Mesendoderm (in vitro differentiated cells): ENCODE measurements around the gene LTK.

Source experiments
- DNase-seq: peaks from one replicate; pipeline ENCODE4 v3.0.0; 2013
- H2AK5ac ChIP-seq: 2 replicates; pipeline ENCODE4 v1.6.1; 2013; ENCODE audit warnings: low read length, inconsistent platforms
- H2BK120ac ChIP-seq: 2 replicates; pipeline ENCODE4 v1.6.1; 2013; ENCODE audit warnings: low read depth, mild to moderate bottlenecking, low read length, moderate library complexity, mixed read lengths
- H2BK15ac ChIP-seq: replicated peaks from 2 replicates; pipeline ENCODE4 v1.6.1; 2013; ENCODE audit warnings: low read depth, mild to moderate bottlenecking, moderate library complexity
- H2BK5ac ChIP-seq: 2 replicates; pipeline ENCODE4 v1.6.1; 2013; ENCODE audit warnings: low read length, inconsistent platforms
- H3K18ac ChIP-seq: 2 replicates; pipeline ENCODE4 v1.6.1; 2013; ENCODE audit warnings: mild to moderate bottlenecking, low read length, mixed read lengths
- H3K23ac ChIP-seq: one replicate; pipeline ENCODE4 v1.6.1; 2013; ENCODE audit warnings: low read length
- H3K27ac ChIP-seq: 2 replicates; pipeline ENCODE4 v1.5.1; 2013; ENCODE audit warnings: low read depth, mild to moderate bottlenecking, inconsistent platforms, low read length, moderate library complexity
- H3K27me3 ChIP-seq: 2 replicates; pipeline ENCODE4 v1.6.1; 2013; ENCODE audit warnings: low read length, control low read depth, mild to moderate bottlenecking, inconsistent platforms; ENCODE audit not compliant: insufficient read depth, poor library complexity
- H3K36me3 ChIP-seq: 2 replicates; pipeline ENCODE4 v1.6.1; 2013; ENCODE audit warnings: low read length, inconsistent platforms; ENCODE audit not compliant: control insufficient read depth, insufficient read depth
- H3K4ac ChIP-seq: one replicate; pipeline ENCODE4 v1.6.1; 2013; ENCODE audit warnings: low read depth, mild to moderate bottlenecking, low read length, moderate library complexity
- H3K4me1 ChIP-seq: 2 replicates; pipeline ENCODE4 v1.6.1; 2013; ENCODE audit warnings: low read depth, low read length, inconsistent platforms; ENCODE audit not compliant: control insufficient read depth
- H3K4me2 ChIP-seq: 2 replicates; pipeline ENCODE4 v1.6.1; 2013; ENCODE audit warnings: low read length
- H3K4me3 ChIP-seq: 2 replicates; pipeline ENCODE4 v1.5.1; 2013; ENCODE audit warnings: mild to moderate bottlenecking, low read length
- H3K56ac ChIP-seq: one replicate; pipeline ENCODE4 v1.6.1; 2013; ENCODE audit warnings: low read length
- H3K79me1 ChIP-seq: 2 replicates; pipeline ENCODE4 v1.6.1; 2013; ENCODE audit warnings: low read length, inconsistent platforms
- H3K79me2 ChIP-seq: 2 replicates; pipeline ENCODE4 v1.6.1; 2013; ENCODE audit warnings: mild to moderate bottlenecking, low read length; ENCODE audit not compliant: control insufficient read depth, insufficient read depth
- H3K9ac ChIP-seq: 2 replicates; pipeline ENCODE4 v1.6.1; 2013; ENCODE audit warnings: low read length, inconsistent platforms
- H4K5ac ChIP-seq: one replicate; pipeline ENCODE4 v1.6.1; 2013; ENCODE audit warnings: low read length
- H4K8ac ChIP-seq: one replicate; pipeline ENCODE4 v1.6.1; 2013; ENCODE audit warnings: low read depth, mild to moderate bottlenecking, control low read depth, low read length, moderate library complexity
- WGBS: extraction: QIAGEN DNeasy Blood & Tissue Kit; methylation state at CpG from one replicate; pipeline ENCODE4 v1.1.7; 2013; ENCODE audit warnings: low lambda C conversion rate, missing lambda C conversion rate; ENCODE audit not compliant: insufficient coverage; ENCODE audit errors: extremely low coverage; 5-methylcytosine and 5-hydroxymethylcytosine counted together

LTK gene

DNA sequence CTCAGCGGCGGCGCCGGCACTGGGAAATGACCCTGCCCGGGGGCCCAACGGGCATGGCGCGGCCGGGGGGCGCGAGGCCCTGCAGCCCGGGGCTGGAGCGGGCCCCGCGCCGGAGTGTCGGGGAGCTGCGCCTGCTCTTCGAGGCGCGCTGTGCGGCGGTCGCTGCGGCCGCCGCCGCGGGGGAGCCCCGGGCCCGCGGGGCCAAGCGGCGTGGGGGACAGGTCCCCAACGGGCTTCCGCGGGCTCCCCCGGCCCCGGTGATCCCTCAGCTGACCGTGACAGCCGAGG, 19.8 kb downstream of the LTK start:
- no peak overlapping the region for H3K27ac ChIP-seq

GRCh38 chr15:41493205-41493901, 20.3 kb downstream of the LTK start, which contains the start of gene ITPKA:
TSS of gene ITPKA (plus strand) at chr15:41493874. CDS start at chr15:41493928, 54 bp downstream.
- DNase-seq, result peak; percentile 71

More for the DNA sequence above, 19.8 kb downstream of the LTK start:
- Histone ChIP-seq H3K9ac (no peak overlapping the region), H3K18ac (no peak overlapping the region), H2BK120ac (no peak overlapping the region), H3K4ac (no peak overlapping the region), H3K4me1 (peaks cover 4% of the 10 kb centered on the region), H3K79me1 (no peaks in the 10 kb centered on the region), H3K23ac (no peak overlapping the region), H3K4me2 (peak overlapping the region; percentile 11), H2BK5ac (no peak overlapping the region), H4K8ac (no peak overlapping the region), H3K79me2 (no peaks in the 10 kb centered on the region), H3K56ac (no peak overlapping the region), H2AK5ac (no peak overlapping the region), H3K4me3 (no peak overlapping the region), H2BK15ac (no peak overlapping the region), H3K36me3 (no peaks in the 10 kb centered on the region), H4K5ac (no peak overlapping the region), H3K27me3 (peaks cover 48% of the 10 kb centered on the region)
- no peak for DNase-seq
- no CpG with 5 or more reads among the region's 41 CpGs for WGBS

GRCh38 chr15:41492597-41493204, 20.9 kb downstream of the LTK start:
- Histone ChIP-seq H3K27me3 (peaks cover 41% of the 10 kb centered on the region), H3K4me3 (no peak overlapping the region)
- WGBS, result no CpG with 5 or more reads among the region's 15 CpGs

More at GRCh38 chr15:41493205-41493901, 20.3 kb downstream of the LTK start, which contains the start of gene ITPKA:
- H3K23ac ChIP-seq, result peak within 1 kb of the TSS; percentile 45
- H2BK15ac ChIP-seq, result no peak within 1 kb of the TSS
- H2AK5ac ChIP-seq, result no peak within 1 kb of the TSS
- peak within 1 kb of the TSS; percentile 94 for H3K4me2 ChIP-seq
- H3K27me3 ChIP-seq, result peaks cover 43% of the 10 kb centered on the region
- H3K27ac ChIP-seq, result no peak within 1 kb of the TSS
- no peaks in the 10 kb centered on the region for H3K36me3 ChIP-seq
- no peak within 1 kb of the TSS for H2BK5ac ChIP-seq
- H3K79me2 ChIP-seq, result no peaks in the 10 kb centered on the region
- peak within 1 kb of the TSS; percentile 42 for H3K4me3 ChIP-seq
- no peak within 1 kb of the TSS for H4K8ac ChIP-seq
- no peak within 1 kb of the TSS for H3K4ac ChIP-seq
- no peaks in the 10 kb centered on the region for H3K79me1 ChIP-seq
- peaks cover 4% of the 10 kb centered on the region for H3K4me1 ChIP-seq
- peak within 1 kb of the TSS; percentile 65 for H3K9ac ChIP-seq
- no peak within 1 kb of the TSS for H2BK120ac ChIP-seq
- no peak within 1 kb of the TSS for H4K5ac ChIP-seq
- H3K18ac ChIP-seq, result no peak within 1 kb of the TSS
- whole genome bisulfite sequencing, result no CpG with 5 or more reads among the region's 60 CpGs
- H3K56ac ChIP-seq, result peak within 1 kb of the TSS; percentile 80

GRCh38 chr15:41491889-41492288, 21.7 kb downstream of the LTK start:
- Histone ChIP-seq H2AK5ac (no peak overlapping the region), H3K56ac (no peak overlapping the region), H3K27me3 (peaks cover 36% of the 10 kb centered on the region), H3K79me1 (no peaks in the 10 kb centered on the region), H3K36me3 (no peaks in the 10 kb centered on the region), H2BK5ac (no peak overlapping the region), H3K4me3 (no peak overlapping the region), H3K18ac (no peak overlapping the region), H3K4me1 (peaks cover 4% of the 10 kb centered on the region), H3K79me2 (no peaks in the 10 kb centered on the region), H2BK15ac (no peak overlapping the region), H2BK120ac (no peak overlapping the region), H3K27ac (no peak overlapping the region), H3K9ac (no peak overlapping the region), H3K4ac (no peak overlapping the region), H3K4me2 (no peak overlapping the region), H3K23ac (no peak overlapping the region), H4K5ac (no peak overlapping the region), H4K8ac (no peak overlapping the region)
- WGBS, result no CpG with 5 or more reads among the region's 4 CpGs
- DNase-seq, result no peak

More at GRCh38 chr15:41492597-41493204, 20.9 kb downstream of the LTK start:
- peak overlapping the region; percentile 20 for H3K9ac ChIP-seq
- H2AK5ac ChIP-seq, result no peak overlapping the region
- no peak for DNase-seq
- H3K18ac ChIP-seq, result no peak overlapping the region
- no peak overlapping the region for H4K8ac ChIP-seq
- H3K4me2 ChIP-seq, result peak overlapping the region; percentile 94
- peak overlapping the region; percentile 42 for H3K56ac ChIP-seq
- no peaks in the 10 kb centered on the region for H3K79me2 ChIP-seq
- H3K23ac ChIP-seq, result peak overlapping the region; percentile 45
- H4K5ac ChIP-seq, result no peak overlapping the region
- no peaks in the 10 kb centered on the region for H3K36me3 ChIP-seq
- H3K4me1 ChIP-seq, result peaks cover 4% of the 10 kb centered on the region
- H2BK5ac ChIP-seq, result no peak overlapping the region
- no peak overlapping the region for H3K27ac ChIP-seq
- no peak overlapping the region for H2BK120ac ChIP-seq
- H2BK15ac ChIP-seq, result no peak overlapping the region
- H3K4ac ChIP-seq, result no peak overlapping the region
- H3K79me1 ChIP-seq, result no peaks in the 10 kb centered on the region

GRCh38 chr15:41490355-41490754, 23.3 kb downstream of the LTK start:
- no peak overlapping the region for H2AK5ac ChIP-seq
- H3K9ac ChIP-seq, result no peak overlapping the region
- DNase-seq, result no peak
- no peak overlapping the region for H3K23ac ChIP-seq
- H3K56ac ChIP-seq, result no peak overlapping the region
- no peak overlapping the region for H2BK15ac ChIP-seq
- no CpG with 5 or more reads among the region's 4 CpGs for WGBS
- no peaks in the 10 kb centered on the region for H3K36me3 ChIP-seq
- H3K18ac ChIP-seq, result no peak overlapping the region
- no peak overlapping the region for H3K4ac ChIP-seq
- no peaks in the 10 kb centered on the region for H3K79me1 ChIP-seq
- no peak overlapping the region for H3K4me2 ChIP-seq
- H3K79me2 ChIP-seq, result no peaks in the 10 kb centered on the region
- no peak overlapping the region for H4K5ac ChIP-seq
- peaks cover 4% of the 10 kb centered on the region for H3K4me1 ChIP-seq
- no peak overlapping the region for H3K4me3 ChIP-seq
- no peak overlapping the region for H3K27ac ChIP-seq
- peaks cover 25% of the 10 kb centered on the region for H3K27me3 ChIP-seq
- H2BK5ac ChIP-seq, result no peak overlapping the region
- H2BK120ac ChIP-seq, result no peak overlapping the region
- no peak overlapping the region for H4K8ac ChIP-seq
